H9 (cell line): ENCODE results near the gene TMEM117. TPM values are rescaled to one million over a fixed set of nuclear protein-coding genes. Genes with fewer than 3 reads are reported as not detected.
"Not testable (repeated sequence)": the region's sequence is repeated elsewhere in the genome, so short reads cannot be mapped to it uniquely, and the experiment has no call there.

Source experiments
- DNase-seq: peaks from one replicate; pipeline ENCODE4 v3.0.0-alpha.2; 2017
- H2AFZ ChIP-seq: one replicate; pipeline ENCODE4 v1.6.1; 2013; ENCODE audit warnings: mild to moderate bottlenecking, low read length, control low read depth, moderate library complexity
- H2AK5ac ChIP-seq: 2 replicates; pipeline ENCODE4 v1.6.1; 2013; ENCODE audit warnings: low read length, control low read depth, mixed read lengths; ENCODE audit not compliant: insufficient read length
- H2BK120ac ChIP-seq: one replicate; pipeline ENCODE4 v1.6.1; 2013; ENCODE audit warnings: low read depth, mild to moderate bottlenecking, low read length, control low read depth, inconsistent platforms; ENCODE audit not compliant: poor library complexity, severe bottlenecking
- H2BK12ac ChIP-seq: 2 replicates; pipeline ENCODE4 v1.6.1; 2013; ENCODE audit warnings: low read length, control low read depth, mixed read lengths, low read depth; ENCODE audit not compliant: insufficient read length
- H2BK15ac ChIP-seq: 2 replicates; pipeline ENCODE4 v1.6.1; 2013; ENCODE audit warnings: low read depth, low read length, control low read depth
- H2BK20ac ChIP-seq: one replicate; pipeline ENCODE4 v1.6.1; 2013; ENCODE audit warnings: low read depth, mild to moderate bottlenecking, low read length, control low read depth, inconsistent platforms; ENCODE audit not compliant: poor library complexity, severe bottlenecking
- H2BK5ac ChIP-seq: 2 replicates; pipeline ENCODE4 v1.6.1; 2013; ENCODE audit warnings: low read length, control low read depth, mixed read lengths; ENCODE audit not compliant: insufficient read length
- H3K14ac ChIP-seq: 2 replicates; pipeline ENCODE4 v1.6.1; 2013; ENCODE audit warnings: low read length, control low read depth; ENCODE audit not compliant: insufficient read depth
- H3K18ac ChIP-seq: 2 replicates; pipeline ENCODE4 v1.6.1; 2013; ENCODE audit warnings: low read depth, mild to moderate bottlenecking, mixed read lengths, low read length, control low read depth; ENCODE audit not compliant: insufficient read length
- H3K23ac ChIP-seq: 2 replicates; pipeline ENCODE4 v1.6.1; 2013; ENCODE audit warnings: low read length, control low read depth, mixed read lengths, low read depth; ENCODE audit not compliant: insufficient read length
- H3K23me2 ChIP-seq: 2 replicates; pipeline ENCODE4 v1.6.1; 2013; ENCODE audit warnings: low read depth, mild to moderate bottlenecking, mixed read lengths, low read length, control low read depth; ENCODE audit not compliant: insufficient read length, poor library complexity, severe bottlenecking
- H3K27ac ChIP-seq: 2 replicates; pipeline ENCODE4 v1.5.1; 2013; ENCODE audit warnings: low read length, control low read depth, mixed read lengths, low read depth; ENCODE audit not compliant: insufficient read length
- H3K27me3 ChIP-seq: 2 replicates; pipeline ENCODE4 v1.6.1; 2013; ENCODE audit warnings: low read length, control low read depth, inconsistent platforms; ENCODE audit not compliant: insufficient read depth
- H3K4ac ChIP-seq: 2 replicates; pipeline ENCODE4 v1.6.1; 2013; ENCODE audit warnings: low read depth, mild to moderate bottlenecking, control low read depth, inconsistent platforms, low read length, moderate library complexity
- H3K4me1 ChIP-seq: 2 replicates; pipeline ENCODE4 v1.6.1; 2013; ENCODE audit warnings: low read length, control low read depth, inconsistent platforms; ENCODE audit not compliant: insufficient read depth
- H3K4me2 ChIP-seq: 2 replicates; pipeline ENCODE4 v1.6.1; 2013; ENCODE audit warnings: low read length, control low read depth, mixed read lengths; ENCODE audit not compliant: insufficient read length, insufficient read depth
- H3K56ac ChIP-seq: 2 replicates; pipeline ENCODE4 v1.6.1; 2013; ENCODE audit warnings: low read depth, mild to moderate bottlenecking, mixed read lengths, low read length, control low read depth; ENCODE audit not compliant: insufficient read length
- H3K79me1 ChIP-seq: 2 replicates; pipeline ENCODE4 v1.6.1; 2013; ENCODE audit warnings: low read depth, mild to moderate bottlenecking, moderate library complexity, low read length, control low read depth, inconsistent platforms; ENCODE audit not compliant: insufficient read depth, poor library complexity, severe bottlenecking
- H3K79me2 ChIP-seq: 2 replicates; pipeline ENCODE4 v1.6.1; 2013; ENCODE audit warnings: low read length, control low read depth, inconsistent platforms; ENCODE audit not compliant: insufficient read depth
- H3K9ac ChIP-seq: 2 replicates; pipeline ENCODE4 v1.6.1; 2013; ENCODE audit warnings: low read length, control low read depth, mixed read lengths; ENCODE audit not compliant: insufficient read length; ENCODE audit errors: extremely low read depth
- H3K9me3 ChIP-seq: one replicate; pipeline ENCODE4 v1.6.1; 2013; ENCODE audit warnings: low read depth, low read length, inconsistent platforms; ENCODE audit not compliant: control insufficient read depth
- H3T11ph ChIP-seq: one replicate; pipeline ENCODE4 v1.6.1; 2013; ENCODE audit warnings: mild to moderate bottlenecking, low read length, control low read depth, inconsistent platforms
- H4K20me1 ChIP-seq: one replicate; pipeline ENCODE4 v1.6.1; 2013; ENCODE audit not compliant: control insufficient read depth, insufficient read length, insufficient read depth
- H4K5ac ChIP-seq: 2 replicates; pipeline ENCODE4 v1.6.1; 2013; ENCODE audit warnings: low read depth, mild to moderate bottlenecking, mixed read lengths, low read length, control low read depth; ENCODE audit not compliant: insufficient read length
- H4K8ac ChIP-seq: replicated peaks from 2 replicates; pipeline ENCODE4 v1.6.1; 2013; ENCODE audit warnings: low read length, control low read depth, mixed read lengths, low read depth; ENCODE audit not compliant: insufficient read length
- H4K91ac ChIP-seq: 2 replicates; pipeline ENCODE4 v1.6.1; 2013; ENCODE audit warnings: low read depth, mild to moderate bottlenecking, moderate library complexity, mixed read lengths, low read length, control low read depth; ENCODE audit not compliant: insufficient read length
- H3K27ac Mint-ChIP-seq, 3 experiments: 2 replicates in 2 of 3; 3 replicates in 1 of 3; pipeline ENCODE4 v1.8.0; 2020 to 2021; ENCODE audit warnings: mixed read lengths in 3 of 3, mild to moderate bottlenecking in 1 of 3, moderate library complexity in 1 of 3
- H3K27me3 Mint-ChIP-seq: 2 replicates; pipeline ENCODE4 v1.8.0; 2021; ENCODE audit warnings: low read depth, mild to moderate bottlenecking, moderate library complexity, mixed read lengths
- H3K36me3 Mint-ChIP-seq, 3 experiments: 2 replicates in 2 of 3; 3 replicates in 1 of 3; pipeline ENCODE4 v1.8.0; 2020 to 2021; ENCODE audit warnings: low read depth in 3 of 3, mixed read lengths in 3 of 3; ENCODE audit not compliant: insufficient read depth in 1 of 3
- H3K4me1 Mint-ChIP-seq, 2 experiments: 2 replicates each; pipeline ENCODE4 v1.8.0; 2020; ENCODE audit warnings: mixed read lengths in 2 of 2
- H3K4me3 Mint-ChIP-seq, 2 experiments: 2 replicates in 1 of 2; 3 replicates in 1 of 2; pipeline ENCODE4 v1.8.0; 2020 to 2021; ENCODE audit warnings: mild to moderate bottlenecking in 2 of 2, mixed read lengths in 2 of 2, moderate library complexity in 1 of 2
- H3K9me3 Mint-ChIP-seq, 2 experiments: 2 replicates in 1 of 2; 3 replicates in 1 of 2; pipeline ENCODE4 v1.8.0; 2020; ENCODE audit warnings: mild to moderate bottlenecking in 2 of 2, mixed read lengths in 2 of 2, moderate library complexity in 1 of 2
- WGBS: extraction: QIAGEN DNeasy Blood & Tissue Kit; methylation state at CpG from one replicate; pipeline ENCODE4 v1.1.7; 2013; ENCODE audit warnings: missing lambda C conversion rate, low lambda C conversion rate, mixed read lengths; ENCODE audit not compliant: insufficient read length; ENCODE audit errors: extremely low coverage; 5-methylcytosine and 5-hydroxymethylcytosine counted together
- total RNA-seq: library from RNA; stranded (reverse); gene quantifications from 2 replicates; pipeline ENCODE4 v1.2.1, GENCODE V29; 2021
- TF ChIP-seq, protein P1 (sequence below): fragments of 200-600 bp; sonication (generic); conservative IDR thresholded peaks from 3 replicates; pipeline ENCODE4 v1.8.0; 2021; ENCODE audit warnings: antibody characterized with exemption, mild to moderate bottlenecking

The TMEM117 gene
- total RNA-seq, 1 experiment from 2014 or later = 1.7 TPM

DNA sequence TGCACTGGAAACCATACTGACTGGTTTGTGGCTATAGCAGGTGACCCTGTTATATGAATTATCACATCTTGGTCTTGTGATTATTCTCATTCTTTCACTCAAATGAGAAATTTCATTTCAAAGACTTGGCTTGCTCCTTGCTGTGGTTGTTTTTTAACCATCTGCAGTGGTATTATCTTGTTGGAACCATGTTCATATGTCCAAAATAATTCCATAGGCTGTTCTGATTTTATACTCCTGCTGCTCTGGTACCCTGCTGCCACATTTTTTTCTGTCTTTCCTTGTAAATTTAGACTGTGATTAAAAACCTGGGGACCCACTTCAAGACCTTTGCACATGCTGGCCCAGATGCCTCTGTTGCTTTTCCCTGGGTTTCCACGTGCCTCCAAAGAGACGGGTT, 190.2 kb downstream of the TMEM117 start:
- no peak overlapping the region for H3K23ac ChIP-seq
- H4K8ac ChIP-seq = no peak overlapping the region
- Mint-ChIP-seq H3K9me3 (peaks cover 7 to 12% of the 10 kb centered on the region in 2 experiments; a peak in 3 of 5 replicates), H3K4me1 (peaks cover 0 to 3% of the 10 kb centered on the region in 2 experiments; a peak in 1 of 4 replicates), H3K36me3 (peaks cover 0 to 3% (median 2%) of the 10 kb centered on the region in 3 experiments; a peak in 3 of 7 replicates), H3K27me3 (no peaks in the 10 kb centered on the region), H3K27ac (no peak overlapping the region), H3K4me3 (no peak overlapping the region)
- no peak overlapping the region for H2BK12ac ChIP-seq
- no peaks in the 10 kb centered on the region for H3K9me3 ChIP-seq
- no peak overlapping the region for H2BK120ac ChIP-seq
- H4K91ac ChIP-seq = no peak overlapping the region
- H4K5ac ChIP-seq = no peak overlapping the region
- H2BK5ac ChIP-seq = no peak overlapping the region
- H3K56ac ChIP-seq = no peak overlapping the region
- no peak overlapping the region for H3K14ac ChIP-seq
- H3K18ac ChIP-seq = no peak overlapping the region
- no peak overlapping the region for H2BK15ac ChIP-seq
- no peak overlapping the region for H2BK20ac ChIP-seq
- H2AK5ac ChIP-seq = no peak overlapping the region
- no peak for DNase-seq
- no peak overlapping the region for H3T11ph ChIP-seq
- no CpG with 5 or more reads among the region's 2 CpGs for WGBS
- H3K27me3 ChIP-seq = no peaks in the 10 kb centered on the region
- H3K4me2 ChIP-seq = no peak overlapping the region
- no peaks in the 10 kb centered on the region for H4K20me1 ChIP-seq
- no peaks in the 10 kb centered on the region for H3K79me1 ChIP-seq
- no peak overlapping the region for H3K27ac ChIP-seq
- TF ChIP-seq, protein P1, sequence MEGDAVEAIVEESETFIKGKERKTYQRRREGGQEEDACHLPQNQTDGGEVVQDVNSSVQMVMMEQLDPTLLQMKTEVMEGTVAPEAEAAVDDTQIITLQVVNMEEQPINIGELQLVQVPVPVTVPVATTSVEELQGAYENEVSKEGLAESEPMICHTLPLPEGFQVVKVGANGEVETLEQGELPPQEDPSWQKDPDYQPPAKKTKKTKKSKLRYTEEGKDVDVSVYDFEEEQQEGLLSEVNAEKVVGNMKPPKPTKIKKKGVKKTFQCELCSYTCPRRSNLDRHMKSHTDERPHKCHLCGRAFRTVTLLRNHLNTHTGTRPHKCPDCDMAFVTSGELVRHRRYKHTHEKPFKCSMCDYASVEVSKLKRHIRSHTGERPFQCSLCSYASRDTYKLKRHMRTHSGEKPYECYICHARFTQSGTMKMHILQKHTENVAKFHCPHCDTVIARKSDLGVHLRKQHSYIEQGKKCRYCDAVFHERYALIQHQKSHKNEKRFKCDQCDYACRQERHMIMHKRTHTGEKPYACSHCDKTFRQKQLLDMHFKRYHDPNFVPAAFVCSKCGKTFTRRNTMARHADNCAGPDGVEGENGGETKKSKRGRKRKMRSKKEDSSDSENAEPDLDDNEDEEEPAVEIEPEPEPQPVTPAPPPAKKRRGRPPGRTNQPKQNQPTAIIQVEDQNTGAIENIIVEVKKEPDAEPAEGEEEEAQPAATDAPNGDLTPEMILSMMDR = no peak
- H3K4me1 ChIP-seq = no peaks in the 10 kb centered on the region
- no peaks in the 10 kb centered on the region for H3K23me2 ChIP-seq
- H2AFZ ChIP-seq = no peak overlapping the region
- H3K4ac ChIP-seq = no peak overlapping the region
- no peak overlapping the region for H3K9ac ChIP-seq
- no peaks in the 10 kb centered on the region for H3K79me2 ChIP-seq

DNA sequence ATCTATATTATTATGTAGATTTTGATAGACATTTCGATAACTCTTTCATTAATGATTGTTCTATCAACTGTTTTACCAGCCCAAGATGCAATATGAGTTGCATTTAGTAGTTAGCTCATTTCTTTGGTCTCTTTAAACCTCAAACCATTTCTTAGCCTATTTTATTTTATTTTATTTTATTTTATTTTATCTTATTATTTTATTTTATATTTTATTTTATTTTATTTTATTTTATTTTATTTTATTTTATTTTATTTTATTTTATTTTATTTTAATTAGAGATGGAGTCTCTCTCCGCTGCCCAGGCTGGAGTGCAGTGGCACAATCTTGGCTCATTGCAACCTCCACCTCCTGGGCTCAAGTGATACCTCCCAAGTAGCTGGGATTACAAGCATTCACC, 191.0 kb downstream of the TMEM117 start:
- not testable (repeated sequence) for H3K56ac ChIP-seq, H4K91ac ChIP-seq, H3K18ac ChIP-seq, H3K14ac ChIP-seq, H4K20me1 ChIP-seq, H3K9me3 ChIP-seq, H3K4me3 Mint-ChIP-seq, H2BK5ac ChIP-seq, H3K23me2 ChIP-seq, H3K79me1 ChIP-seq, H4K5ac ChIP-seq, H3K4ac ChIP-seq, H3K23ac ChIP-seq, H3K79me2 ChIP-seq, H3K4me1 Mint-ChIP-seq, H3K9ac ChIP-seq, H3K27ac Mint-ChIP-seq, H2AK5ac ChIP-seq, H3T11ph ChIP-seq, H3K27ac ChIP-seq, H3K27me3 ChIP-seq, DNase-seq, H4K8ac ChIP-seq, H2BK120ac ChIP-seq, H2AFZ ChIP-seq, H3K27me3 Mint-ChIP-seq, H2BK12ac ChIP-seq, H2BK20ac ChIP-seq, H3K4me1 ChIP-seq, H3K36me3 Mint-ChIP-seq, H2BK15ac ChIP-seq, H3K4me2 ChIP-seq
- no CpG with 5 or more reads among the region's 2 CpGs for WGBS
- H3K9me3 Mint-ChIP-seq = peaks cover 7 to 19% of the 10 kb centered on the region in 2 experiments; a peak in 3 of 5 replicates
